ENCODE measurements around the gene PRKG1.

DNA sequence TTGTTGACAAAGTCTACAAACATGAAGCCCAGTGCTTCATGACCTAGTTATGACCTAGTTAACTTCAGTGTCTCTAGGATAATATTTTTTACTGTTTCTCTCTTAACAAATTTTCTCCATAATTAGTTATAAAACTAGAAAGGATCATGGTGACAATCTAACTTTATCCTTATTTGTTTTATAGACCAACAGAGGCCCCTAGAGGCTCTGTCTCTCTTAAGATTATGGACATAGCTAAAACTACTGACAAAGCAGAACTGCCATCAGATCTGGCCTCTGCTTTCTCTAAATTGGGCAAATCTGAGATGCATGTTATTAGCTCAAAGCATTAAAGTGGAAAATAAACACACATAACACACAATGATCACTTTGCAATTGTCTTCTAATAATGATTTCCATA, 449.2 kb downstream of the PRKG1 start:
- no peak for TF ChIP-seq POLR2A (IDR thresholded peaks at IDR 0.05)
- TF ChIP-seq, protein P1, sequence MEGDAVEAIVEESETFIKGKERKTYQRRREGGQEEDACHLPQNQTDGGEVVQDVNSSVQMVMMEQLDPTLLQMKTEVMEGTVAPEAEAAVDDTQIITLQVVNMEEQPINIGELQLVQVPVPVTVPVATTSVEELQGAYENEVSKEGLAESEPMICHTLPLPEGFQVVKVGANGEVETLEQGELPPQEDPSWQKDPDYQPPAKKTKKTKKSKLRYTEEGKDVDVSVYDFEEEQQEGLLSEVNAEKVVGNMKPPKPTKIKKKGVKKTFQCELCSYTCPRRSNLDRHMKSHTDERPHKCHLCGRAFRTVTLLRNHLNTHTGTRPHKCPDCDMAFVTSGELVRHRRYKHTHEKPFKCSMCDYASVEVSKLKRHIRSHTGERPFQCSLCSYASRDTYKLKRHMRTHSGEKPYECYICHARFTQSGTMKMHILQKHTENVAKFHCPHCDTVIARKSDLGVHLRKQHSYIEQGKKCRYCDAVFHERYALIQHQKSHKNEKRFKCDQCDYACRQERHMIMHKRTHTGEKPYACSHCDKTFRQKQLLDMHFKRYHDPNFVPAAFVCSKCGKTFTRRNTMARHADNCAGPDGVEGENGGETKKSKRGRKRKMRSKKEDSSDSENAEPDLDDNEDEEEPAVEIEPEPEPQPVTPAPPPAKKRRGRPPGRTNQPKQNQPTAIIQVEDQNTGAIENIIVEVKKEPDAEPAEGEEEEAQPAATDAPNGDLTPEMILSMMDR (IDR thresholded peaks at IDR 0.05): no peak
